Stimulated activated CD4-positive, alpha-beta T cell treated with anti-CD3 and anti-CD28 coated beads, Interleukin-1b, Interleukin-23, amount 100 ng/mL, for 24 hours (primary cell): Measurements from ENCODE around the gene CMSS1.

Source experiments
- DNase-seq, 4 experiments: peaks; one replicate each; pipeline ENCODE4 v3.0.0-alpha.2; 2020; ENCODE audit warnings: low read depth in 4 of 4, low spot score in 1 of 4

Gene CMSS1

DNA sequence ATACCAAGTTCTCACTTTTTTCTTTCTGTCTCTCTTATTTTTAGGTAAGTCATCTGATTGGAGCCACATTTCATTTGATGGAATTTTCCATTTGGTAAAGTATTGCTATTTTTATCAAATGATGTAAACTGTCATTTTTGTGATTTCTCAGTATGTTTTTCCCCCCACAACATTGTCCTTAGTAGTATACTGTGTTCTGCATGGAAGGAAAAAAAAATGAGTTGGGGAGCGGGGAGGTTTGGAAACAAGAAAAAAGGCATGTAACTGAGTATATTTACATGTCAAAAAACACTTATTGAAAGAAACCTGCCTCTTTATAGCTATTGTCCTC lies 192.4 kb downstream of the CMSS1 start:
- DNase-seq = no peak

DNA sequence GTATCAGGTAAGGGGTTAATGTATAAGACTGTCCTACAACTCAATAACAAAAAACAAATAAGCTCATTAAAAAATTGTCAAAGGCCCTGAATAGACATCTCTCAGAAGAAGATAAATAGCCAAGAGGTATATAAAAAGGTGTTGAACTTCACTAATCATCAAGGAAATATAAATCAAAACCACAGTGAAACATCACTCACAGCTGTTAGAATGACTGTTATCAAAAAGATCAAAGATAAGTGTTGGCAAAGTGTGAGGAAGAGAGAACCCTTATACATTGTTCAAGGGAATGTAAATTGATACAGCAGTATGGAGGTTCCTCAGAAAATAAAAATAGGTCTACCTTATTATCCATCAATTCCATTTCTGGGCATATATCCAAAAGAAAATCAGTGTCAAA lies 201.1 kb downstream of the CMSS1 start:
- no peak for DNase-seq

DNA sequence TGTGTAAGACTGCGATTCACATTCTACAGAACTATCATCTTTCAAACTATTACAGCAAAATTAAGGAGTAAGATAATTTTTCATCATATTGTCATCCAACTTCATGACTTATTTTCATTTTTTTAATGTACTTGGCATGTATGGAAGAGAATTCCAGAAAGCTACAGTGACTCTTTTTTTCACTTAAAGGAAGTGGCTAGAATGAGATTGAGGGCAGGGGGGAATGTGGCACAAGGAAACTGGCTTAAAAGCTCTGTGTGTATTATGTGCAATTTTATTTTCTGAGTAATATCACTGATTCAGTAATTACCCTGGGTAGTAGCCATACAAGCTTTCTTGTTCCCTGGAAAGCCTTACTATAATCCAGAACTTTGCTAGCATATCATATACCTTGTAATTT lies 202.1 kb downstream of the CMSS1 start:
- no peak for DNase-seq

DNA sequence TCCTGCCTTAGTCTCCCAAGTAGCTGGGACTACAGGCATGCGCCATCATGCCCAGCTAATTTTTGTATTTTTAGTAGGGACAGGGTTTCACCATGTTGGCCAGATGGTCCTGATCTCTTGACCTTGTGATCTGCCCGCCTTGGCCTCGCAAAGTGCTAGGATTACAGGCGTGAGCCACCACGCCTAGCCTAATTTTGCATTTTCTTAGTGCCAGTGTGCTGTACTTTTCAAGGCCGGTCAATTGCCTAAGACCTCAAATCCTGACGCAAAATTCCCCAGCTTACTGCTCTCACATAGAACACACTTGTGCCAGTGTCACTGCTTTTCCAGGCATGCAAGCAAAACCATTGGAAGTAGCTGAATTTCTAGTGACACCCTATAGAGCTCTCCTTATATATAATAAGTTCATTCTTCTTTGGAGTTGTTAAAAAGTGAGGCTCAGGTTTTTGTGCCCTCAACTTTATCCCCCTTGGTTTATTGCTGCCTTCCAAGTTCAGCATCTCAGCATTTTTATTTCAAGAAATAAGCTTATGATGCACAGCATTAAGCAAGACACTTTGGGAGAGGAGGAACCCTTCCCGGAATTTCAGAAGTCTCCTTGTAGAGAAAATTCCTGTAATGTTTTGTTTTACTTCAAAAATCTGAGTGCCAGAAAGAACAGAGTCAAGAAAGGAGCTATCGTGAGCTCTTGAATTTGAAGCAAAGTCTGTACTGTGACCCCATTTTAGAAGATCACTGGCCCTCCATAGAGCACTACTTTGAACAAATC lies 203.4 kb downstream of the CMSS1 start:
- DNase-seq = no peak

DNA sequence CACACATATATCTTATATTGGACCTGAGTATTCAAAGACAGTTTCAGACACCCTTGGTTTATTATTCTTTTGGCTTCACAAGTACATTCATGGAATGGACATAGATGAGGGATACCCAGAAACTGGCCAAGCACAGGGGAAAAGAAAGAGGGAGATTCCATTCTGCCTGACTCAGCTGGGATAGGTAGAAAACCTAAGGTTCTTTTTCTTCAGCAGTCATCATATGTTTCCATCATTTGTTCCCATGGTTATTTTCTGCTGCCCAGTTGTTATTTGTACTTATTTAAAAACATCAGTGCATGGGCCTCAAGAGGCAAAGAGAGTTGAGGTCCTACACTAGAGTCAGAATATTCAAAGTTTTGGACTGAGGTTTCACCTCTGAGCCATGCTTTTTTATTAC lies 204.8 kb downstream of the CMSS1 start:
- no peak for DNase-seq

DNA sequence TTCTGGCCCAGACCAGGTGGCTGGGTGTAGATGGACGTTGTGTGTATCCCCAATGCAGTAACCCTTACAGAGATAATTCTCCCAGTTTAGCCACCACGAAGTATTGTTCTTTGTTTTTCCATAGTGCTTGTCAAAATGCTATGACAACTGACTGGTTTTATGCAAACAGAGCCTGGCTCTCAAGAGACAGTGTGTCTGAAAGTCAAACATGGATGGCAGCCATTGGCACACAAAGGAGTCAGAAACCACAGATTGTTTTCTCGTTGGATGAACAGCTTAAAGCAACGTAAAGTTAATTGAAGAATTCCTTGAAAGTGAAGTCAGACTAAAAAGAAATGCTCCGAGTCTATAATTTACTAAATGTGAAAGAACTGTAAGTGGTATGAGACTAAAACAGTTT lies 205.5 kb downstream of the CMSS1 start:
- DNase-seq = no peak

DNA sequence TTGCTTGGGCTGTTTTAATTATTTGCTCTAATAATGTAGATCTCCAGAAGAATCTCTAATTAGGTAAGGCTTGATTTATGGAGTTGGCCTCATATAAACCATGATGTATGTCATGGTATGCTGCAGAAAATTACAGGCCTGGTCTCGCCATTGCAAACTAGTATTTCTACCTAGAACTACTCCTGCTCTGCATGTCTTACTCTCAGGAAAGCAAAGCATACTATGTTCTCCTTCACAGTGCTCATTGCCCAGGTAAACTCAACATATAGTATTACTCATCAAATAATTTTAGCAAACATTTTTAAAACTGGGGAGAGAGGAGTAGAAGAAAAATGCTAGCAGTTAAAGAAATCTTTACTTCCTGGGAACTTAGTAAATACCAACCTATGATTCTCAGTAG lies 205.9 kb downstream of the CMSS1 start:
- no peak for DNase-seq

DNA sequence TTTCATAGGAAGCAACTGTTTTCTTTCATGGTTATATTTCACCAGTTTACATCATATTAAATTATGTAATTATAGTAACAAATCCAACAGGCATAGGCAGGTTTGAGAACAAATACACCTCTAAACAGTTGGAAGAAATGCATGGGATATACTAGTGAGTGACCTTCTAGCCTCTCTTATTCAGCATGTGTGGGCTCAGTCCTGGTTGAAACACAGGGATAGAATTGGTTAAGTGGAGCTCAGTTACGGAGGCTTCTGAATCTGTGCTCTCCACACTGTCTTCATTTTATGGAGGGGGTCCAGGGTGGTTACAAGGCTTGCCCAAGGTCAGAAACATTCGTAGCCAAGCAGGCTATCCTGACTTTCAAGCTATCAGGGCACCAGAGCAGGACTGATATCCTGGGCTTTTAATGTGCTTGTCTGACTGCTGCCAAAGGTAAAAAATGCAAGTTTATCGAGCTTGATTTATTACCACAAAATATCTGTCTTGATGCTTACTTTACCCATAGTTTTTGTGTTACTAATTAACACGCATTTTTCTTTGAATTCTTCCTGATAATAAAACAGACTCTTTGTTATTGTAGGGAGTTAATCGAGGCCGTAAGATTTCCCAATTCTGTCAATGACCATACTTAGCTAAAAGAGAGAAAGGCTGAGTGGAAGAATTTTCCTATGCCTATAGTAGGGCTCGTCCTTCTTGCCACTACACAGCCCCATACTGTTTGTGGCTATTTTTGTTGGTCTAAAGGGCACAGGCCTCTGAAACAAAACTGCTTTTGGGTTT lies 207.1 kb downstream of the CMSS1 start:
- no peak for DNase-seq

DNA sequence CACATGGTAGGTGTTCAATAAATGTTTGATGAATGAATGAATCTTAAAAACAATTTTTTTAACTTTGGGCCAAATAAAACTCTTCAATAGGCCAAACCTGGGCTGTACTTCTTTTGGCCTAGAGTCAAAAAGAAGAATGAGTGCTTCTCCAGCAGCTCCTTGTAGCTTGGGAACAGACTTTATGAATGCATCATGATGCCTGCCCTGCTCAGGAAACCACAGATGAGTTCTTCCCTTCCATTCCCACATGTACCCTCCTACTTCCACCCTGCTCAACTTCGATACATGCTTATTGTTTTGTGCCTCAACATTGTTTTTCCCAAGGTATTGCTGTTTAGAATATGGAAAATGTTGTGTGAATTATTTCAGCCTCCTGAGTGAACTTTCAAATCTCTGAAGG lies 209.7 kb downstream of the CMSS1 start:
- no peak for DNase-seq

DNA sequence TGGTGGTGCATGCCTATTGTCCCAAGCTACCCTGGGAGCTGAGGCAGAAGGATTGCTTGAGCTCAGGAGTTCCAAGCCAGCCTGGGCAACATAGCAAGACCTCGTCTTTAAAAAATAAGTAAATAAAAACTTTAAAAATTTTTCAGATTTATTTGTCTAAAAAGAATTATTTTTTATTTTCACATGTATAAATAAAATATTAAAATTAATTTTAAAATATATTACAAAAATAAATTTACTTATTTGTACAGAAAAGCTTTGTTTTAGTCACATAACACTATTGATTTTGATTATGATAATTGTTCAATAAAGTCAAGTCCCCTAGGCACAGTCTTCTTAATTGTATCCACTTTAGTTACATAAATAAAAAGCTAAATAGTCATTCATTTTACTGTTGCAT lies 211.4 kb downstream of the CMSS1 start:
- DNase-seq = no peak

DNA sequence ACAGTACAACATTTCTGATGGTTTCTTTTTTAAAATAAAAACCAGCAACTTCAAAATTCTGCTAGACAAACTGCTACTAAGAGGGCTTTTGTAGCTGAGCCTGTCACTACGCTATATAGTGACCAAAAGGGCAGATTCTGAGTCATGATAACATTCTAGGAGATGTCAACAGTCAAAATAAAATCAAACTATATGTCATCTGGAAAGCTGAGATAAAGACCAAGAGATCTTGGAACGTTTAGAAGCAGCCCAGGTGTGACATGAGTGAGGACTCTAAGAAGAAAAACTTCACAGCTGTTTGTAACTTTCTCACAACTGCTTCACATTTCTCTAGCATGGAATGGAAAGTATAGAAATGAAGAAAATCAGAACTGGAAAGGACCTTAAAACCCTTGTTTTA lies 212.0 kb downstream of the CMSS1 start:
- no peak for DNase-seq

DNA sequence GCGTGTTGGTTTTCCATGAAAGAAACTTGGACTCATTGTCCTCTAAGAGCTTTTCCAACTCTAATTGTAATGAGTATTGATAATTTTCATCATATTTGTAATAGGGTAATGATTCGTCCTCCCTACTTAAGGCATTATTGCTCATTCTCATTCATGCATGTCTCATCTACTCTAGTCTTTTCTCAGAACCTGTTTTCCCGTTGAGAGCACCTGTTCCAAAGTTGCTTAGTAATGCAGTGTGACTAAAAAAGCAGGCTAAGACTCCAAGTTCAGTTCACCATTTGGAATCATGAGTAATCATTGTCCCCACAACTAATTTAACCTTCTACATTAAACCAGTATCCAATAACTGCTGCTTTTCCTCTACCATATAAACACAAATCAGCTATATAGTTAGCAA lies 212.7 kb downstream of the CMSS1 start:
- DNase-seq = no peak

DNA sequence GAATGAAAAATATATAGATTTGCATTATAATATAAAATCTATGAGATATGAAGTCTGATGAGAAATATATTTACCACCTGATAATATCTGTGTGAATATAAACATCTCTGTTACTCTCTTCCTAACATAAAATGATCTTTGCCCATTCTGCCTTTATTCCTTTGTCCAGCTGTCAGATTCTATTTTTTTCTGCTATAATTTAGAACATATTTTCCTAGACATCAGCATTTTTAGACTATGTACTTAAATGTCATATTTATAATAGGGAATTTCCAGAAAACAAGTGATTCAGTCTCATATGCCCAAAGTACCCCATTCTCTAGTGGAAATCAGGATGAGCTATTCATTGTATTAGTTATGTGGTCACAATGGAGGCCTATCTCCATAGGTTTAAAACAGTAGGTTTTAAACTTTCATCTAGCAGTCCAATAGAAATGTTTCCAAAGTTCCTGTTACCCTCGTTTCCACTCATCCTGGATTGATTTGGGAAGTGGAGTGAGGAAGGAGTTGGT lies 213.3 kb downstream of the CMSS1 start:
- no peak for DNase-seq

DNA sequence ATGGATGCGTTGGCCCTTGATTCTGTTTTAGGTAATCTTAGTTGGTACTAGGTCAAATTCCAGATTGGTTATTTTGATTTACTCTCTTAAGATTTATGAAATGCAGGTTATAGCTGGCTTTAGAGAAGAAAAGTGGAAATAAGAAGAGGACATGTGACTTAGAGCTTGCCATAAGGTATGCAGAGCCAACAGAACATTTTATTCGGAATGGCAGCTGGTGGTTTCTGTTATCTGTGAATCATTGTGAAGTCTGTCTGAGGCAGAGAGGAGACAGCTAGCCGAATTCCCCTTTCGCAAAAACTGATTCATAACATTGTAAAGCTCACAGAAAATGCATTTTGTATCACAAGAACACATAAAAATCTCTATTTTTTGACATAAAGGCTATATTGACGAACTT lies 214.6 kb downstream of the CMSS1 start:
- no peak for DNase-seq

DNA sequence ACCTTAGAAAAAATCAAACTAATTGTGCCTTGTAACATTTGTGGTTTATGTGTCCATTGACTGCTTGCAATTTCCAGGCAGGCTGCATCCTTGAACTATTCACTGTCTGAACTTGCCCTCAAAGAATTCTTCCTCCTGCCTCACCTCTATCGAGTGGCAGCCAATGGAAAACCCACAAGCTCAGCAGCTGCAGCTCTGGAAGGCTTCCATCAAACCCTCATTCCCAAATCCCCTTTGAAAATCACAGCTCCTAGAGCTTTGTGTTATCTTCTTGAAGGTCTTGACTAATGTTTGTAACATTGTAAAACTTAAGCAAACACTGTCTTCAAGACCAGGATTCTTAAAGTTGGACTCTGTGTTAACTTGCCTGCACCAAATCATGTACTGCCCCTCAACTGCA lies 215.5 kb downstream of the CMSS1 start:
- DNase-seq = no peak

DNA sequence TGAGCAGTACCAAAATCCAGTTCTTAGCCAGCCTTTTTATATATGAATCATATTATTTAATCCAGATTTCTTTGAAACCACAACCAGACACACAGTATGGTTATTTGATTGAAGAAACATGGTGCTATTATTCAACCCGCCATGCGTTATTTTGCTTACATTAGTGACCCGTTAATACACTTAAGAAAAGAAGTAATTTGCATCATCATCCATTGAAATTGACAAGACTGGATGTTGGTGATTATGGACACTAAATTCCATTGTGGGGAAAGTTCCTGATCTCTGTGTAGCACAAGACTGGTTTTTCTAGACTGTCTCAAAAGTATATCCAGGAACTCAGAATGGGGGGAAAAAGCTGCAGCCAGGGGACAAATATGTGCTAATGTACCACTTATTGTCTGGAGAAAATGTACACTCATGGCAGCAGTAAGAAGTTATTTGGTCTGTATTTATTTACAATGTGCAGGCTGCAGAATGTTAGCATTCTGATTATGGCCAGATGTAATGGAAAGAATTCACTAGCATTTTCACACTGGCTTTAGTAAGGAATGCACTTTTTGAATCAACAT lies 216.3 kb downstream of the CMSS1 start:
- no peak for DNase-seq

DNA sequence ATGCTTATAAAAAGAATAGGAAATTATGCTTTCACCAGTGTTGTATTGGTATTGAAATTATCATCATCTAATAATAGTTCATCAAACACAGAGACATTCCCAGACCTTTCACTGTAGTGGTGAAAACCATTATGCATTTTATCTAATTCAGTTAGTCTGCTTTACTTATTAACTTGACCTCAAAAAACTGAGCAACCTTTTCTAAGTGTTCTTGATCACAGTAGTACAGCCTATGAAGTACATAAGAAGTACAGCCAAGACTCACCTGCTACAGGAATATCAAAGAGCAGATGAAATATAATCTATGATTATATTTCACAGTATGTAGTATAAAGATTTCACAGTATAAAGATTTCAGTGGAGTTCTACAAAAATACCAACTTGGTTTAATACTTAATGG lies 221.4 kb downstream of the CMSS1 start:
- DNase-seq = no peak

DNA sequence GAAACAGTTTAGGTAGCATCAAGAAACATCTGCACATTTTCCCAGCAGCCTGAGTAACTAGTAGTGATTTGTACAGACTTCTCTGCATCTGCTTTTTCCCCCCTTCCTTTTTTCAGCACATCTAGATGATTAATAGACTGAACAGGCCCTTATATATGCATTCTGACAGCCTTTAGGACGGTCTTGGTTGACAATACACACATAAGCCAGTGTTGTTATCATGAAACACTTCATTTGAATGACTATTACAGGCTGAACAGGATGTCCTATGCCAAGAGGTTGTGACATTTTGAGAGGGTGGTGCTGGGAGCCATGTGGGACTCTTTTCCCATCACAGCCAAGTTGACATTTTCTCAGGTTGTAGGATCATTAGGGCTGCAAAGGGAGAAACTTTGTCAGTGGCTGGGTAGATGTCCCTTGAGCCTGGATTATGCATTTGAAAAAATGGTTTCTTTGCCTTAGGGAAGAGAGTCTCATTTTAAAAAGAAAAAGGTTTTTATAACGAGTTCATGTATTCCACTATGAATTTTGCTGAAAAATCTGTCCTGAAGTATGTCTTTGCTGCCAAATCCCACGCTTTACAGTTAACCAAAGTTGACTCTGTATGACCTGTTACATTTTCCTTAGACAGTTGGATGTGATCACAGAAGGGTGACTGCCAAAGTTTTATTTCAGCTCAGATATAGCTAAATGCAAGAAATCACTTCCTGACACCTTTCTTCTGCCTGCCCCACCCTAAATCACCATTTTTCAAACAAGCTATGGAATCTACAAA lies 223.0 kb downstream of the CMSS1 start:
- DNase-seq = no peak

DNA sequence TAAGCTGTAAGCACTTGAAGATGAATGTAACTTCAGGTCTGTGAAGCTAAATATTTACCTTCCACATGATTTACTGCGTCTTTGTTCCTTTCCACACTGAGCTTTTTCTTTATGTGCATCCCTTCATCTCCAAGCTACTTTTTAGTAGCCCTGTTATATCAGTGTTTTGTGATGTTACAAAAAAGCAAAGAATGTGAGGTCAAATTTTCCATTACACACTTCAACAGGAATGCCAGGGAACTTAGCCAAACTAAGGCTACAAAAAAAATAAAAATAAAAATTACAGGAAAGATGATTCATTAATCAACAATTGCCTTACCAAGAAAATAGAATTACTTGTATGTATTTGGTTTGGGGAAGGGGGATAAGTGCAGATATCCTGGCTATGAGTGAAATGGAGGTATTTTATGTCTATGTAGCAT lies 223.7 kb downstream of the CMSS1 start:
- DNase-seq = no peak

DNA sequence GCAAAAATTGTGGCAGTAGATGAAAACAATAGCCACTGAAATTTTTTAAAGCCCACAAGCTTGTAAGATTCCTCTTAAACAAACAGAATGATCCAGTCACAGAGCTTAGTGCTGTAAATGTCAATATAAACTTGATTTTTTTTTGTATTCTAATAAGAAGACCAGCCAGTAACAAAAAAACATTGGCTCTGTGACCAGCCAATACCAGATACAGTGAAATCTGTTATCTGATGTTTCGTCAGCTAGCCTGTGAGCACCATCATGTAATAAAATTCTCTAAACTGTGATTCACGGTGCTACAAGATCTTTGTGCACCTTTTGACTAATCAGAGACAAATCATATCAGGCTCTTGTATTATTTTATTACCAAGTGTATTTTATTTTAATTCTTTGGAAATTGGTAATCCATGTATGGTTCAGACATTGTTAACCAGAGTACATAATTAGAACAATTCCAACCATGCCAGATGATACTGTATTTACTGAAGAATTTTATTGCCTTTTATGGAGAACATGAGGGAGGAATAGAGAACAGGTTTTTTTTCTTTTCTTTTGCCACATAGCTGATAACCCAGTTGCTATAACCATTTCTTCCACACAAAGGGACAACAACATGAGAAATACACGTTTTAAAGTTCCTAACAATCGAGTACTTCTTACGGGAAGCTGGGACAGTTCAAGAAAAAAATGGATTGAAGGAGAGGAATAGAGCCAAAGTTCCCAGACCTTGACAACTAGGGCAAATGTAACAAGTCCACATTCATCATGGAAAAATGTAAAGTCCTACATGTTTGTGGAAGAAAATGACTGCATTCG lies 224.7 kb downstream of the CMSS1 start:
- no peak for DNase-seq

DNA sequence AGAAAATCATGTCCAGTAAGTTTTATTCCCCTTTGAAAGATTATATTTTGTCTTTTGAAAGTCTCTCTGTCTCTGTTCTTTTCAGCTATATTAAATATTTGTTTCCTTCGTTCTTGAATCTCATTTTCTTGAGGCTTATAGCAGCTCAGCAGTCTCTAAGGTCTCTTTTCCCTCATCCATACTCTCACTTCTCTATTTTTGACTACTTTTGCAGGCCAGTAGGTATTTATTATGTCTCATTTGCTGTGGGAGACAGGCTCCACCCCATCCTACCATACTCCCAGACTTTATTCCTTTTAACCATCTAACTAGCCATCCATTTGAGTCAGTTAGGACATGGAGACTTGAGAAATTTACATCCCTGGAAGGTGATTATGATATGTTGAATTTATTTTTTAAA lies 225.6 kb downstream of the CMSS1 start:
- DNase-seq = no peak
